ENCODE measurements around the gene DOCK4.

DOCK4 gene

GRCh38 chr7:112006071-112006470 lies 200.1 kb downstream of the DOCK4 start:
- no peak for DNase-seq (ENCODE audit: low read depth)

- no peak for DNase-seq (ENCODE audit: low read depth)
Measured at GRCh38 chr7:112005205-112005775, 200.9 kb downstream of the DOCK4 start.

GRCh38 chr7:112001091-112001826 lies 204.9 kb downstream of the DOCK4 start:
- DNase-seq (ENCODE audit: low read depth) = no peak

GRCh38 chr7:111998326-111998725 lies 207.9 kb downstream of the DOCK4 start:
- no peak for DNase-seq (ENCODE audit: low read depth)

- no peak for DNase-seq (ENCODE audit: low read depth)
Measured at GRCh38 chr7:111997546-111997945, 208.7 kb downstream of the DOCK4 start.

- DNase-seq (ENCODE audit: low read depth) = no peak
Measured at GRCh38 chr7:111992601-111993000, 213.6 kb downstream of the DOCK4 start.

GRCh38 chr7:111990643-111991042 lies 215.6 kb downstream of the DOCK4 start:
- no peak for DNase-seq (ENCODE audit: low read depth)

GRCh38 chr7:111987886-111988285 lies 218.3 kb downstream of the DOCK4 start:
- no peak for DNase-seq (ENCODE audit: low read depth)

- DNase-seq (ENCODE audit: low read depth) = no peak
Measured at GRCh38 chr7:111987115-111987826, 218.9 kb downstream of the DOCK4 start.

GRCh38 chr7:111986601-111987000 lies 219.6 kb downstream of the DOCK4 start:
- DNase-seq (ENCODE audit: low read depth) = no peak

- DNase-seq (ENCODE audit: low read depth) = no peak
Measured at GRCh38 chr7:111985798-111986197, 220.4 kb downstream of the DOCK4 start.

GRCh38 chr7:111982804-111983203 lies 223.4 kb downstream of the DOCK4 start:
- DNase-seq (ENCODE audit: low read depth) = no peak

- DNase-seq (ENCODE audit: low read depth) = no peak
Measured at GRCh38 chr7:111982133-111982532, 224.1 kb downstream of the DOCK4 start.

- no peak for DNase-seq (ENCODE audit: low read depth)
Measured at GRCh38 chr7:111980725-111981124, 225.5 kb downstream of the DOCK4 start.

GRCh38 chr7:111975346-111975745 lies 230.9 kb downstream of the DOCK4 start:
- no peak for DNase-seq (ENCODE audit: low read depth)

- no peak for DNase-seq (ENCODE audit: low read depth)
Measured at GRCh38 chr7:111960984-111961383, 245.2 kb downstream of the DOCK4 start.

GRCh38 chr7:111958896-111959295 lies 247.3 kb downstream of the DOCK4 start:
- DNase-seq (ENCODE audit: low read depth) = no peak

GRCh38 chr7:111958431-111958830 lies 247.8 kb downstream of the DOCK4 start:
- DNase-seq (ENCODE audit: low read depth) = no peak

- DNase-seq (ENCODE audit: low read depth) = no peak
Measured at GRCh38 chr7:111955616-111956015, 250.6 kb downstream of the DOCK4 start.

- DNase-seq (ENCODE audit: low read depth) = no peak
Measured at GRCh38 chr7:111954474-111955381, 251.5 kb downstream of the DOCK4 start.

- no peak for DNase-seq (ENCODE audit: low read depth)
Measured at GRCh38 chr7:111954056-111954455, 252.1 kb downstream of the DOCK4 start.

- DNase-seq (ENCODE audit: low read depth) = no peak
Measured at GRCh38 chr7:111953611-111954010, 252.6 kb downstream of the DOCK4 start.
